ENCODE results near the gene AGBL1.

DNA sequence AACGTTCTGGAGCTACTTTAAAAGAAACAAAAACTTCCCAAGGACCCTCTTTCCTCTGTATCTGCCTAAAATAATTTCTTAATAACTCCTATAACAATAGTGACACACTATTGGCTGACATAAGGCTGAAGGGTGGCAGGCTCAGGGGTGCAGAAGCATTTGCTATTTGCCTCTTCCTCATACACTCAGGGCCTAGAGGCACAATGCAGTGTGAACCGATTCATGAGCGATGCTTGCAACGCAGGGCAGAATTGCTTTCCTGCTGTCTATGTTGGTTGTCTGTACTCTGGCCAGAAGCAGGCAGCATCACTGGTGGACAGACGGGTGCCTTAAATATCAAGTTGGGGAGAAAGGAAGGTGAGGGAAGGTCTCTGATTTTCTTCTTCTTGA is 157.4 kb downstream of the AGBL1 start:
- TF ChIP-seq, protein P1, sequence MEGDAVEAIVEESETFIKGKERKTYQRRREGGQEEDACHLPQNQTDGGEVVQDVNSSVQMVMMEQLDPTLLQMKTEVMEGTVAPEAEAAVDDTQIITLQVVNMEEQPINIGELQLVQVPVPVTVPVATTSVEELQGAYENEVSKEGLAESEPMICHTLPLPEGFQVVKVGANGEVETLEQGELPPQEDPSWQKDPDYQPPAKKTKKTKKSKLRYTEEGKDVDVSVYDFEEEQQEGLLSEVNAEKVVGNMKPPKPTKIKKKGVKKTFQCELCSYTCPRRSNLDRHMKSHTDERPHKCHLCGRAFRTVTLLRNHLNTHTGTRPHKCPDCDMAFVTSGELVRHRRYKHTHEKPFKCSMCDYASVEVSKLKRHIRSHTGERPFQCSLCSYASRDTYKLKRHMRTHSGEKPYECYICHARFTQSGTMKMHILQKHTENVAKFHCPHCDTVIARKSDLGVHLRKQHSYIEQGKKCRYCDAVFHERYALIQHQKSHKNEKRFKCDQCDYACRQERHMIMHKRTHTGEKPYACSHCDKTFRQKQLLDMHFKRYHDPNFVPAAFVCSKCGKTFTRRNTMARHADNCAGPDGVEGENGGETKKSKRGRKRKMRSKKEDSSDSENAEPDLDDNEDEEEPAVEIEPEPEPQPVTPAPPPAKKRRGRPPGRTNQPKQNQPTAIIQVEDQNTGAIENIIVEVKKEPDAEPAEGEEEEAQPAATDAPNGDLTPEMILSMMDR (IDR thresholded peaks at IDR 0.05; ENCODE audit: borderline replicate concordance, extremely low read depth, low read length, poor library complexity, severe bottlenecking) = no peak
- no peak for TF ChIP-seq EZH2 (IDR thresholded peaks at IDR 0.05; ENCODE audit: borderline replicate concordance, low read depth, low read length, severe bottlenecking)

Measured in DND-41 (cell line).